GM19238 (cell line): Measurements from ENCODE around the gene PCMTD2.

Experiments used
- DNase-seq: peaks from one replicate; pipeline ENCODE4 v3.0.0; 2011; ENCODE audit warnings: low spot score; ENCODE audit not compliant: insufficient read length

Gene PCMTD2

GRCh38 chr20:64256282-64256935 is 861 bp downstream of the PCMTD2 start:
- no peak for DNase-seq

GRCh38 chr20:64257107-64257757 is 1.7 kb downstream of the PCMTD2 start:
- no peak for DNase-seq

- DNase-seq: no peak
Measured at GRCh38 chr20:64258071-64258823, 2.7 kb downstream of the PCMTD2 start.

- DNase-seq: no peak
Measured at GRCh38 chr20:64260239-64260638, 4.7 kb downstream of the PCMTD2 start.

- no peak for DNase-seq
Measured at GRCh38 chr20:64261138-64261537, 5.6 kb downstream of the PCMTD2 start.

GRCh38 chr20:64264091-64264490 is 8.5 kb downstream of the PCMTD2 start:
- no peak for DNase-seq

GRCh38 chr20:64265201-64265600 is 9.7 kb downstream of the PCMTD2 start:
- no peak for DNase-seq

- DNase-seq: no peak
Measured at GRCh38 chr20:64266988-64267387, 11.4 kb downstream of the PCMTD2 start.

- no peak for DNase-seq
Measured at GRCh38 chr20:64268174-64268573, 12.6 kb downstream of the PCMTD2 start.

GRCh38 chr20:64269604-64270411 is 14.3 kb downstream of the PCMTD2 start:
- no peak for DNase-seq

GRCh38 chr20:64271636-64272035 is 16.1 kb downstream of the PCMTD2 start:
- DNase-seq: no peak

- no peak for DNase-seq
Measured at GRCh38 chr20:64273109-64273508, 17.6 kb downstream of the PCMTD2 start.

- DNase-seq: no peak
Measured at GRCh38 chr20:64276817-64277216, 21.3 kb downstream of the PCMTD2 start.

- no peak for DNase-seq
Measured at GRCh38 chr20:64277571-64278316, 22.2 kb downstream of the PCMTD2 start.

GRCh38 chr20:64278317-64278681 is 22.8 kb downstream of the PCMTD2 start:
- DNase-seq: no peak

- no peak for DNase-seq
Measured at GRCh38 chr20:64279826-64280459, 24.4 kb downstream of the PCMTD2 start.

GRCh38 chr20:64280460-64280843 is 24.9 kb downstream of the PCMTD2 start:
- no peak for DNase-seq

GRCh38 chr20:64283646-64284045 is 28.1 kb downstream of the PCMTD2 start:
- no peak for DNase-seq

GRCh38 chr20:64285579-64286446 is 30.3 kb downstream of the PCMTD2 start:
- peak; percentile 41 for DNase-seq
